Osteoblast (primary cell): ENCODE data around the gene ZNF674. TPM values are rescaled to one million over a fixed set of nuclear protein-coding genes. Genes with fewer than 3 reads are reported as not detected.

Source experiments
- DNase-seq: peaks from one replicate; pipeline ENCODE4 v3.0.0; 2011; ENCODE audit warnings: low spot score, mixed read lengths; ENCODE audit not compliant: insufficient read length; ENCODE audit errors: missing footprints
- H2AFZ ChIP-seq: 2 replicates; pipeline ENCODE4 v1.6.0; 2011; ENCODE audit warnings: mild to moderate bottlenecking, low read length
- H3K27ac ChIP-seq: 2 replicates; pipeline ENCODE4 v1.5.1; 2011; ENCODE audit warnings: mild to moderate bottlenecking, low read depth, low read length, moderate library complexity
- H3K27me3 ChIP-seq: 2 replicates; pipeline ENCODE4 v1.6.0; 2012; ENCODE audit warnings: mild to moderate bottlenecking, control low read depth, inconsistent platforms, low read length, moderate library complexity; ENCODE audit not compliant: insufficient read depth
- H3K36me3 ChIP-seq: 2 replicates; pipeline ENCODE4 v1.5.1; 2011; ENCODE audit warnings: mild to moderate bottlenecking, low read length, control low read depth, moderate library complexity; ENCODE audit not compliant: insufficient read depth
- H3K4me1 ChIP-seq: 2 replicates; pipeline ENCODE4 v1.5.1; 2011; ENCODE audit warnings: mild to moderate bottlenecking, low read length, control low read depth, moderate library complexity; ENCODE audit not compliant: insufficient read depth
- H3K4me2 ChIP-seq: 2 replicates; pipeline ENCODE4 v1.6.0; 2011; ENCODE audit warnings: mild to moderate bottlenecking, low read length; ENCODE audit not compliant: insufficient read depth
- H3K4me3 ChIP-seq: fragments of 200-600 bp; sonication (generic); 3 replicates; pipeline ENCODE4 v1.5.1; 2012; ENCODE audit warnings: mild to moderate bottlenecking, low read length, inconsistent platforms; ENCODE audit not compliant: insufficient read depth
- H3K79me2 ChIP-seq: 2 replicates; pipeline ENCODE4 v1.6.0; 2012; ENCODE audit warnings: mild to moderate bottlenecking, low read length, control low read depth, inconsistent platforms; ENCODE audit not compliant: insufficient read depth
- H3K9me3 ChIP-seq: 2 replicates; pipeline ENCODE4 v1.5.1; 2011; ENCODE audit warnings: low read depth, low read length, control low read depth
- H4K20me1 ChIP-seq: 2 replicates; pipeline ENCODE4 v1.6.0; 2012; ENCODE audit warnings: mild to moderate bottlenecking, low read length, control low read depth; ENCODE audit not compliant: insufficient read depth
- CTCF ChIP-seq: IDR thresholded peaks from 2 replicates; pipeline ENCODE4 v1.5.1; 2011; ENCODE audit warnings: mild to moderate bottlenecking, low read depth, low read length, moderate library complexity; ENCODE audit errors: extremely low read depth
- total RNA-seq: library from RNA; depleted of rRNA; stranded (reverse); fragments of >200 nt; gene quantifications from 2 replicates; pipeline ENCODE4 v1.2.3, GENCODE V29; 2012

The ZNF674 gene
- total RNA-seq, 1 donor = 4.7 TPM

- H3K9me3 ChIP-seq = no peaks in the 10 kb centered on the region
- peak overlapping the region; percentile 57 for H3K4me2 ChIP-seq
- H3K36me3 ChIP-seq = no peaks in the 10 kb centered on the region
- peaks cover 17% of the 10 kb centered on the region for H3K4me1 ChIP-seq
- TF ChIP-seq CTCF = no peak
- no peak overlapping the region for H2AFZ ChIP-seq
- peak overlapping the region; percentile 73 for H3K4me3 ChIP-seq
- H3K79me2 ChIP-seq = peaks cover 24% of the 10 kb centered on the region
- H3K27ac ChIP-seq = peak overlapping the region; percentile 3
- DNase-seq = no peak
- H3K27me3 ChIP-seq = no peaks in the 10 kb centered on the region
- no peaks in the 10 kb centered on the region for H4K20me1 ChIP-seq
These were observed 30.8 kb upstream of the ZNF674 start for GRCh38 chrX:46575991-46576392.

GRCh38 chrX:46575586-46575985 is 30.4 kb upstream of the ZNF674 start:
- H3K4me3 ChIP-seq = peak overlapping the region; percentile 73
- peak; percentile 55 for DNase-seq
- H3K27me3 ChIP-seq = no peaks in the 10 kb centered on the region
- no peak overlapping the region for H2AFZ ChIP-seq
- no peaks in the 10 kb centered on the region for H3K9me3 ChIP-seq
- peaks cover 22% of the 10 kb centered on the region for H3K79me2 ChIP-seq
- peak overlapping the region; percentile 3 for H3K27ac ChIP-seq
- TF ChIP-seq CTCF = no peak
- H3K4me1 ChIP-seq = peaks cover 17% of the 10 kb centered on the region
- peak overlapping the region; percentile 57 for H3K4me2 ChIP-seq
- no peaks in the 10 kb centered on the region for H3K36me3 ChIP-seq
- H4K20me1 ChIP-seq = no peaks in the 10 kb centered on the region

GRCh38 chrX:46574774-46575381 is 29.7 kb upstream of the ZNF674 start:
- peak overlapping the region; percentile 57 for H3K4me2 ChIP-seq
- no peak overlapping the region for H3K27ac ChIP-seq
- peaks cover 17% of the 10 kb centered on the region for H3K4me1 ChIP-seq
- DNase-seq = peak; percentile 34
- no peaks in the 10 kb centered on the region for H3K27me3 ChIP-seq
- no peak overlapping the region for H2AFZ ChIP-seq
- H3K9me3 ChIP-seq = no peaks in the 10 kb centered on the region
- H3K4me3 ChIP-seq = peak overlapping the region; percentile 73
- H3K79me2 ChIP-seq = peaks cover 18% of the 10 kb centered on the region
- H3K36me3 ChIP-seq = no peaks in the 10 kb centered on the region
- no peaks in the 10 kb centered on the region for H4K20me1 ChIP-seq
- TF ChIP-seq CTCF = no peak

- Histone ChIP-seq H3K27ac (no peak overlapping the region), H3K36me3 (no peaks in the 10 kb centered on the region), H3K4me1 (peaks cover 17% of the 10 kb centered on the region), H4K20me1 (no peaks in the 10 kb centered on the region), H2AFZ (peak overlapping the region; percentile 70), H3K9me3 (no peaks in the 10 kb centered on the region), H3K4me2 (peak overlapping the region; percentile 57), H3K27me3 (no peaks in the 10 kb centered on the region), H3K4me3 (peak overlapping the region; percentile 73), H3K79me2 (peaks cover 12% of the 10 kb centered on the region)
- TF ChIP-seq CTCF = no peak
- peak; percentile 73 for DNase-seq
These were observed 28.9 kb upstream of the ZNF674 start for GRCh38 chrX:46573892-46574773.
